ENCODE results near the gene GNAI3. TPM values are rescaled to one million over a fixed set of nuclear protein-coding genes. Genes with fewer than 3 reads are reported as not detected.

GNAI3 gene
- total and polyA plus RNA-seq, 9 donors, result 6.9 to 10.0 (median 7.4) TPM

DNA sequence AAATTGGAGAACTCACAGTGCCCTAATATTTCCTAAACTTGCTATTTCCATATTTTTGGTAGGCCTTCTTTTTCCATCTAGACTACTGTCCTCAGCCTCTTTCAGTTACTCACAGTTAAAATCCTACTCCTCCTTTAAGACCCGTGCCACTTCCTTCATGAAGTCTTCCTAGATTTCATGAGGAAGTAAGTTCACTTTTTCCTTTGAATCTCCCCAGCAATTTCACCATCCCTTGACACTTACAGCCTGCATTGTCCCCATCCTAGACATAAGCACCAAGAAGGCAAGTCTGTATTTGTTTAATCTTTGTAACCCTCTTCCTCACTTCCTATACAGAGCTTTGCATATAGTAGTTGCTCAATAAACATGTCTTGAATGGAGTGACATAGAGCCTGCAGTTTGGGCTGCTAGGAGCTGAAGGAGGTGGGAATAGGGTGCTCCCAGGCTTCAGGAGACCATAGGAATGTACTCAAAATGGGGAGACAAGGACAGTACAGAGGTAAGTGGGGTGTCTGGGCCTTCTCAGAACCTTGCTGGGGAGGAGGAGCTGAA is 14.0 kb upstream of the GNAI3 start:
- Histone ChIP-seq H3K4me1 (ENCODE audit: control insufficient read depth, insufficient read depth, low read length) (peaks cover 75% of the 10 kb centered on the region), H3K27ac (ENCODE audit: low read length) (peak overlapping the region; percentile 93), H3K27me3 (ENCODE audit: control insufficient read depth, insufficient read depth, low read length) (peaks cover 2% of the 10 kb centered on the region), H3K4me3 (ENCODE audit: low read length) (no peak overlapping the region), H3K9me3 (replicated peaks; ENCODE audit: control insufficient read depth, low read depth, low read length) (no peaks in the 10 kb centered on the region), H3K36me3 (ENCODE audit: control insufficient read depth, insufficient read depth, low read length) (no peaks in the 10 kb centered on the region)
- WGBS (ENCODE audit: insufficient coverage), result no CpG with 5 or more reads among the region's 1 CpG
- no peak for DNase-seq

GRCh38 chr1:109535481-109535880 is 12.9 kb upstream of the GNAI3 start:
- peaks cover 5% of the 10 kb centered on the region for H3K27me3 ChIP-seq (ENCODE audit: control insufficient read depth, insufficient read depth, low read length)
- WGBS (ENCODE audit: insufficient coverage), result 77% methylated on average over 4 of the region's 4 CpGs
- H3K27ac ChIP-seq (ENCODE audit: low read length), result peak overlapping the region; percentile 93
- no peak overlapping the region for H3K4me3 ChIP-seq (ENCODE audit: low read length)
- DNase-seq, result no peak
- no peaks in the 10 kb centered on the region for H3K36me3 ChIP-seq (ENCODE audit: control insufficient read depth, insufficient read depth, low read length)
- H3K4me1 ChIP-seq (ENCODE audit: control insufficient read depth, insufficient read depth, low read length), result peaks cover 64% of the 10 kb centered on the region
- no peaks in the 10 kb centered on the region for H3K9me3 ChIP-seq (replicated peaks; ENCODE audit: control insufficient read depth, low read depth, low read length)

DNA sequence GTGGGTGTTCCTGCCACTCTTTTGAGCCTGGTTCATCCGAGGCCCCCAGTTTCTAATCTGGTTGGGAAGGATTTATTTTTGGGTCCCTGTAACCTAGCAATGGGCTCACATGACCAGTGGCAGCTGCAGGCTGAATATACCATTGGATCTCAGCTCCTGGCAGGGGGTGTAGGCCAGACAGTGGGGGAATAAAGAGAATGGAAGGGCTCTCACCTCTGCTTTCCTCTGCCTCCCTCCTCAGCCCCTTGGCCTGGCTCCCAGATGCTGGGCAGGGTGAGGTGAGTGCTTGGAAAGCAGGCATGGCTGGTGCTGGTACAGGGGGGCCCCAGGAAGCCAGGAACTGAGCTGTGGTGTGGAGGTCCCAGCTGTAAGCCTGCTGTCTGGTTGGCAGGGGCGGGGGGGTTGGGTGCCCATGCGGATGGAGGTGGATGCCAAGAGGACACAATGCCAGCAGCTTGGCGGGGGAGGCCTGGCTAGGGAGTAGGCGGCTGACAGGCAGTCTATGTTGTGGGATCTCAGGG is 12.4 kb upstream of the GNAI3 start:
- 69% methylated on average over 4 of the region's 5 CpGs for WGBS (ENCODE audit: insufficient coverage)
- DNase-seq, result peak; percentile 87
- Histone ChIP-seq H3K36me3 (ENCODE audit: control insufficient read depth, insufficient read depth, low read length) (no peaks in the 10 kb centered on the region), H3K27ac (ENCODE audit: low read length) (peak overlapping the region; percentile 93), H3K4me1 (ENCODE audit: control insufficient read depth, insufficient read depth, low read length) (peaks cover 59% of the 10 kb centered on the region), H3K27me3 (ENCODE audit: control insufficient read depth, insufficient read depth, low read length) (peaks cover 5% of the 10 kb centered on the region), H3K4me3 (ENCODE audit: low read length) (no peak overlapping the region), H3K9me3 (replicated peaks; ENCODE audit: control insufficient read depth, low read depth, low read length) (no peaks in the 10 kb centered on the region)

GRCh38 chr1:109537450-109538178 is 10.8 kb upstream of the GNAI3 start:
- peaks cover 43% of the 10 kb centered on the region for H3K4me1 ChIP-seq (ENCODE audit: control insufficient read depth, insufficient read depth, low read length)
- H3K27ac ChIP-seq (ENCODE audit: low read length), result no peak overlapping the region
- H3K4me3 ChIP-seq (ENCODE audit: low read length), result no peak overlapping the region
- DNase-seq, result no peak
- peaks cover 5% of the 10 kb centered on the region for H3K27me3 ChIP-seq (ENCODE audit: control insufficient read depth, insufficient read depth, low read length)
- WGBS (ENCODE audit: insufficient coverage), result 80% methylated on average over 6 of the region's 9 CpGs
- H3K36me3 ChIP-seq (ENCODE audit: control insufficient read depth, insufficient read depth, low read length), result no peaks in the 10 kb centered on the region
- no peaks in the 10 kb centered on the region for H3K9me3 ChIP-seq (replicated peaks; ENCODE audit: control insufficient read depth, low read depth, low read length)

DNA sequence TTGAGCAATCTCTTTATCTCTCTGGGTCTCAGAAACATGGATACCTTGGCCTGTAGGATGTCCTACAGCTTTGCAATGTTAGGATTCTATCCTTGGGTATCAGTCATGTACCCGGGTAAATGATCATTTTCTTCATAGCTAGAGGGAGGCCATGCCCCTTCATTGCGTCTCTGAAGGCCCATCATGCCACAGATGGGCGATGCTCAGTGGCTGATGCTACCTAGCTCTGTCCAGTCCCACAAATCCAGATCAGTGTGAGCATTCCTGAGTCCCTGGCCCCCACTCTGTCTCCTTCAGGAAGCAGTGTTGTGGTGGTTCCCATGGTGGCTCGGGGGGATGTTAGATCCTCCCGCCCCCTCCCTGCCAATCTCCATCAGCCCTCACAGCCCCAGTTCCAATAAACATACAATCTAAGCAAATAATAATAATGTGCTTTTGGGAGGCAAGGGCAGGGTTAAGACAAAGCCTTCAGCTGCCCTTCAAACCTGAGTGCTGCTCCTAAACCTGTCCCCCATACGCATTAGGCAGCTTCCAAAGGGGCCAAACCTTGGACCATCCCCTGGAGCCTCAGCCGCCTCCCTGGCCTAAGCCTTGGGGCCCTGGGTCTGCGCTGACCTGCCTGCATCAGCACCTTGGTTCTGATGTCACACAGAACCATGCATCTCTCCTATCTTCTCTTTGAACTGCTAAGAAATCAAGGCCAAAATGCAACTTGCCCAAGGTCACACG is 9.4 kb upstream of the GNAI3 start:
- no peaks in the 10 kb centered on the region for H3K9me3 ChIP-seq (replicated peaks; ENCODE audit: control insufficient read depth, low read depth, low read length)
- H3K27ac ChIP-seq (ENCODE audit: low read length), result no peak overlapping the region
- WGBS (ENCODE audit: insufficient coverage), result 76% methylated on average over 7 of the region's 9 CpGs
- no peak for DNase-seq
- no peak overlapping the region for H3K4me3 ChIP-seq (ENCODE audit: low read length)
- peaks cover 37% of the 10 kb centered on the region for H3K4me1 ChIP-seq (ENCODE audit: control insufficient read depth, insufficient read depth, low read length)
- H3K27me3 ChIP-seq (ENCODE audit: control insufficient read depth, insufficient read depth, low read length), result peaks cover 5% of the 10 kb centered on the region
- no peaks in the 10 kb centered on the region for H3K36me3 ChIP-seq (ENCODE audit: control insufficient read depth, insufficient read depth, low read length)

DNA sequence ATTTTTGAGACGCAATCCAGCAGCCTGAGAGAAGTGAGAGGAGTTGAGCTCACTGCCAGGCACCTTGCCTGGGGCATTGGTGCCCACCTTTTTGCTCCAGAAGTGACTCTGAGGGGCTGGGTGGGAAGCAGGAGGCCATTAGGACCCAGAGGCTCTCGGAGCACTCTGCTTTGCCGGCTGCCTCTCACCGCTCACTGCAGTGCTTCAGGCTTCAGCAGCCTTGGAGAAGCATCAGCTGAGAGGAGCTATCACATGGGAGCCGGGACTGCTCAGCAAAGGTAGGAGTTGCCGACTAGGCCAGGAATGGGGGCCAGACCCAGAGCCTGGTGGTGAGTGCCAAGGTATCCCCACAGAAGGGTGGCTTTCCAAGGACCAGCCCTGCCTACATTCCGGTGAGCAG is 8.7 kb upstream of the GNAI3 start, which contains the start of gene GPR61:
Gene GPR61, plus strand, starts transcription at position 197 of the 400 bp plus-strand sequence. CDS start 3,151 bp downstream, outside the sequence.
- no peak for DNase-seq
- Histone ChIP-seq H3K36me3 (ENCODE audit: control insufficient read depth, insufficient read depth, low read length) (no peaks in the 10 kb centered on the region), H3K4me1 (ENCODE audit: control insufficient read depth, insufficient read depth, low read length) (peaks cover 34% of the 10 kb centered on the region), H3K27me3 (ENCODE audit: control insufficient read depth, insufficient read depth, low read length) (peaks cover 5% of the 10 kb centered on the region), H3K4me3 (ENCODE audit: low read length) (no peak within 1 kb of the TSS), H3K9me3 (replicated peaks; ENCODE audit: control insufficient read depth, low read depth, low read length) (no peaks in the 10 kb centered on the region), H3K27ac (ENCODE audit: low read length) (no peak within 1 kb of the TSS)
- WGBS (ENCODE audit: insufficient coverage), result 35% methylated on average over 7 of the region's 7 CpGs

- H3K4me1 ChIP-seq (ENCODE audit: control insufficient read depth, insufficient read depth, low read length), result peaks cover 20% of the 10 kb centered on the region
- no peaks in the 10 kb centered on the region for H3K9me3 ChIP-seq (replicated peaks; ENCODE audit: control insufficient read depth, low read depth, low read length)
- 80% methylated on average over 1 of the region's 3 CpGs for WGBS (ENCODE audit: insufficient coverage)
- no peaks in the 10 kb centered on the region for H3K36me3 ChIP-seq (ENCODE audit: control insufficient read depth, insufficient read depth, low read length)
- DNase-seq, result no peak
- peaks cover 5% of the 10 kb centered on the region for H3K27me3 ChIP-seq (ENCODE audit: control insufficient read depth, insufficient read depth, low read length)
- no peak overlapping the region for H3K4me3 ChIP-seq (ENCODE audit: low read length)
- H3K27ac ChIP-seq (ENCODE audit: low read length), result no peak overlapping the region
Measured at GRCh38 chr1:109541102-109541501, 7.3 kb upstream of the GNAI3 start.

DNA sequence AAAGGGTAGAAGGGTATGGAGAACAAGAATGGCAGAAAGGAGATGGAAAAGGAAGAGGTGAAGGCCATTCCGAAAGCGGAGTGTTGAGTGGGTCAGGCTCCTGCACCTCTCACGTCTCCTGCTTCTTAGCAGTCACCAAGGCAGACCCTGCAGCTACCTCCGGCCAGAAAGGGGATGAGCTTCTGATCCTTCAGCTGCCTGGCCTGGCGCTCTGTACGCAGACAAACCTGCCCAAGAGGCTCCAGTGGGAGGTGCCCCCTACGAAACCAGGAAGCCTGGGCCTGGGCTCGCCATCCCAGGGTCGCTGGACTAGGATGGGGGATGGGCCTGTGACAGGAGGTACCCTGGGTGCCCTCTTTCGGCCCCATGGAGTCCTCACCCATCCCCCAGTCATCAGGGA is 5.8 kb upstream of the GNAI3 start:
- WGBS (ENCODE audit: insufficient coverage), result 80% methylated on average over 9 of the region's 10 CpGs
- H3K9me3 ChIP-seq (replicated peaks; ENCODE audit: control insufficient read depth, low read depth, low read length), result no peaks in the 10 kb centered on the region
- no peaks in the 10 kb centered on the region for H3K36me3 ChIP-seq (ENCODE audit: control insufficient read depth, insufficient read depth, low read length)
- H3K4me1 ChIP-seq (ENCODE audit: control insufficient read depth, insufficient read depth, low read length), result peaks cover 18% of the 10 kb centered on the region
- peaks cover 5% of the 10 kb centered on the region for H3K27me3 ChIP-seq (ENCODE audit: control insufficient read depth, insufficient read depth, low read length)
- H3K4me3 ChIP-seq (ENCODE audit: low read length), result no peak overlapping the region
- H3K27ac ChIP-seq (ENCODE audit: low read length), result no peak overlapping the region
- DNase-seq, result no peak

- Histone ChIP-seq H3K27ac (ENCODE audit: low read length) (no peak overlapping the region), H3K9me3 (replicated peaks; ENCODE audit: control insufficient read depth, low read depth, low read length) (no peaks in the 10 kb centered on the region), H3K27me3 (ENCODE audit: control insufficient read depth, insufficient read depth, low read length) (peaks cover 5% of the 10 kb centered on the region), H3K36me3 (ENCODE audit: control insufficient read depth, insufficient read depth, low read length) (no peaks in the 10 kb centered on the region), H3K4me1 (ENCODE audit: control insufficient read depth, insufficient read depth, low read length) (peaks cover 12% of the 10 kb centered on the region), H3K4me3 (ENCODE audit: low read length) (no peak overlapping the region)
- 91% methylated on average over 19 of the region's 24 CpGs for WGBS (ENCODE audit: insufficient coverage)
- DNase-seq, result no peak
Measured at GRCh38 chr1:109543283-109543987, 5.0 kb upstream of the GNAI3 start.
